ENCODE measurements around the gene CDC23.

CDC23 gene

GRCh38 chr5:138177941-138178515 is 35.1 kb downstream of the CDC23 start:
- Histone ChIP-seq H3K27ac (peak overlapping the region; percentile 83), H3K36me3 (replicated peaks) (peaks cover 13% of the 10 kb centered on the region), H3K4me3 (ENCODE audit: low read depth, low read length) (peak overlapping the region; percentile 98), H3K27me3 (replicated peaks) (no peaks in the 10 kb centered on the region)
- DNase-seq, result peak; percentile 28
- TF ChIP-seq, protein P1, sequence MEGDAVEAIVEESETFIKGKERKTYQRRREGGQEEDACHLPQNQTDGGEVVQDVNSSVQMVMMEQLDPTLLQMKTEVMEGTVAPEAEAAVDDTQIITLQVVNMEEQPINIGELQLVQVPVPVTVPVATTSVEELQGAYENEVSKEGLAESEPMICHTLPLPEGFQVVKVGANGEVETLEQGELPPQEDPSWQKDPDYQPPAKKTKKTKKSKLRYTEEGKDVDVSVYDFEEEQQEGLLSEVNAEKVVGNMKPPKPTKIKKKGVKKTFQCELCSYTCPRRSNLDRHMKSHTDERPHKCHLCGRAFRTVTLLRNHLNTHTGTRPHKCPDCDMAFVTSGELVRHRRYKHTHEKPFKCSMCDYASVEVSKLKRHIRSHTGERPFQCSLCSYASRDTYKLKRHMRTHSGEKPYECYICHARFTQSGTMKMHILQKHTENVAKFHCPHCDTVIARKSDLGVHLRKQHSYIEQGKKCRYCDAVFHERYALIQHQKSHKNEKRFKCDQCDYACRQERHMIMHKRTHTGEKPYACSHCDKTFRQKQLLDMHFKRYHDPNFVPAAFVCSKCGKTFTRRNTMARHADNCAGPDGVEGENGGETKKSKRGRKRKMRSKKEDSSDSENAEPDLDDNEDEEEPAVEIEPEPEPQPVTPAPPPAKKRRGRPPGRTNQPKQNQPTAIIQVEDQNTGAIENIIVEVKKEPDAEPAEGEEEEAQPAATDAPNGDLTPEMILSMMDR (IDR thresholded peaks at IDR 0.05; ENCODE audit: low read depth, low read length, missing control alignments), result no peak
- in situ Hi-C loops (cut with HindIII; ENCODE audit: low pct_ligation_motif_present, low sequenced_read_pairs), result no loop called here

DNA sequence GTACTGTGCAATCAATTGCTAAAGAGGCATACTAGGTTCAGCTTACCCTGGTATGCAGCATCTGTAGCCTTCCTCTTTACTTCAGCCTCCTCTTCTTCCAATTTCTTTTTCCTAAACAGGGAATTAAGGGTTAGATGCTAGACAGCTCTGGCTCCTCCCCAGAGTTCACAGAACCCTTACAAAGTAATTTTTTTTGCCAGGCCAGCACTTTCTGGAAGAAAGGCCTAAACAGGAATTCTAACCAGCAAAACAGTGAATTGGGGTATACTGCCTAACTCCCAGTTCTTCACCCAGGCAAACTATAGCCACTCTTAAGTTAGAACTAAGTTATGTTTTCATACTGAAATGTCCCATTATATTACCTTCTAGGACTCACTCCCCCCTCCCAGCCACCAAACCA is 42.8 kb downstream of the CDC23 start:
- in situ Hi-C loops (cut with HindIII; ENCODE audit: low pct_ligation_motif_present, low sequenced_read_pairs), result no loop called here

DNA sequence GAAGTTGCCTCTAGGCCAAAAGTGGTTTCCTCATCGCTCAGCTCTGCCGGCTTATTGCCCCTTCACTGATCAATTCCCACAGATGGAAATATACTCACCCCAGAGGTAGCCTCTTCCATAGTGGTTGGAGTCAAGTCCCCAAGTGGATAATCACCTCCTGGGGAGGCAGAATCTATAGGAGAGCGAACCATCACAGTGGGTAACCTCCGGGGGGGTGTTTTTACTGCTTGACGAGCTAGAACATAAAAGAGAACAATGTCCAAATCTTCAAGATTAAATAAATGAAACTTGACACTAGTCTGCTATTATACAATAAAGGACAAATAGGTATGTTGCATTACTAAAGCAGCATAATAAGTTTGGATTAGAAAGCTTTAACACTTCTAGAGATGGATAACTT is 44.0 kb downstream of the CDC23 start:
- Histone ChIP-seq H3K27ac (no peak overlapping the region), H3K27me3 (replicated peaks) (no peaks in the 10 kb centered on the region), H3K36me3 (replicated peaks) (peaks cover 81% of the 10 kb centered on the region), H3K4me3 (ENCODE audit: low read depth, low read length) (no peak overlapping the region)
- TF ChIP-seq, protein P1 (IDR thresholded peaks at IDR 0.05; ENCODE audit: low read depth, low read length, missing control alignments), result no peak
- DNase-seq, result no peak
- in situ Hi-C loops (cut with HindIII; ENCODE audit: low pct_ligation_motif_present, low sequenced_read_pairs), result no loop called here

More for the DNA sequence above, 42.8 kb downstream of the CDC23 start:
- DNase-seq, result no peak
- H3K27me3 ChIP-seq (replicated peaks), result no peaks in the 10 kb centered on the region
- no peak overlapping the region for H3K27ac ChIP-seq
- H3K4me3 ChIP-seq (ENCODE audit: low read depth, low read length), result no peak overlapping the region
- H3K36me3 ChIP-seq (replicated peaks), result peaks cover 74% of the 10 kb centered on the region
- TF ChIP-seq, protein P1 (IDR thresholded peaks at IDR 0.05; ENCODE audit: low read depth, low read length, missing control alignments), result no peak

GRCh38 chr5:138163721-138164120 is 49.4 kb downstream of the CDC23 start:
- in situ Hi-C loops (cut with HindIII; ENCODE audit: low pct_ligation_motif_present, low sequenced_read_pairs), result no loop called here
- DNase-seq, result no peak
- Histone ChIP-seq H3K27ac (no peak overlapping the region), H3K4me3 (ENCODE audit: low read depth, low read length) (no peak overlapping the region), H3K27me3 (replicated peaks) (no peaks in the 10 kb centered on the region), H3K36me3 (replicated peaks) (peaks cover 91% of the 10 kb centered on the region)
- TF ChIP-seq, protein P1 (IDR thresholded peaks at IDR 0.05; ENCODE audit: low read depth, low read length, missing control alignments), result no peak

GRCh38 chr5:138160706-138161105 is 52.4 kb downstream of the CDC23 start:
- DNase-seq, result no peak
- TF ChIP-seq, protein P1 (IDR thresholded peaks at IDR 0.05; ENCODE audit: low read depth, low read length, missing control alignments), result no peak
- in situ Hi-C loops (cut with HindIII; ENCODE audit: low pct_ligation_motif_present, low sequenced_read_pairs), result no loop called here
- Histone ChIP-seq H3K36me3 (replicated peaks) (peaks cover 82% of the 10 kb centered on the region), H3K27ac (no peak overlapping the region), H3K27me3 (replicated peaks) (no peaks in the 10 kb centered on the region), H3K4me3 (ENCODE audit: low read depth, low read length) (no peak overlapping the region)

DNA sequence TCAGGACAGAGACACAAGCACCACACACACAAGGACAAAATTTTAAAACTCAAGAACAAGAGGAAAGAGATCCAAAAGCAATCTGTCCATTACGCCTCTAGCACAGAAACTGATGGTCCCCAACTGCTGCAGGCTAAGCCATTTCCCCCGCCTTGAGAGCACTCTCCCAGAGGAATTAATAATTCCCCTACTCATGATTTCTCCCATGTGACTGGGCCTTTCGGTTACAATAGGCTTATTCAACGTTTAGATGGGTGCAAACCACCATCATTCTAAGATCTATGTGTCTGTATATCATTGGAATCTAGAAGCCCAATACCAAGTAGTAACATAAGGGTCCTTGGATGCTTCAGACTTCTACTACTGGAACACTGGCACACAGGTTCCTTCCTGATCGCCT is 53.5 kb downstream of the CDC23 start:
- Histone ChIP-seq H3K27me3 (replicated peaks) (no peaks in the 10 kb centered on the region), H3K4me3 (ENCODE audit: low read depth, low read length) (no peak overlapping the region), H3K27ac (no peak overlapping the region), H3K36me3 (replicated peaks) (peaks cover 72% of the 10 kb centered on the region)
- TF ChIP-seq, protein P1 (IDR thresholded peaks at IDR 0.05; ENCODE audit: low read depth, low read length, missing control alignments), result no peak
- in situ Hi-C loops (cut with HindIII; ENCODE audit: low pct_ligation_motif_present, low sequenced_read_pairs), result no loop called here
- DNase-seq, result no peak

All from brain microvascular endothelial cell (primary cell).